SK-MEL-5 (cell line): ENCODE results near the gene RAX2. TPM values are rescaled to one million over a fixed set of nuclear protein-coding genes. Genes with fewer than 3 reads are reported as not detected.
"Not testable (repeated sequence)": the region's sequence is repeated elsewhere in the genome, so short reads cannot be mapped to it uniquely, and the experiment has no call there.

ENCODE experiments used
- DNase-seq: peaks from one replicate; pipeline ENCODE4 v3.0.0-alpha.2; 2016; ENCODE audit warnings: low read depth, low spot score
- in situ Hi-C: cut with HindIII; loops from 2 replicates; pipeline ENCODE4 v1.10.0; 2016; ENCODE audit warnings: low sequenced_read_pairs, high pct_unique_total_duplicates, low pct_unique_long_range_greater_than_20kb
- polyA plus RNA-seq, 2 experiments: library from polyadenylated mRNA; depleted of rRNA; stranded (reverse); fragments of >200 nt; gene quantifications; 2 replicates each; pipeline ENCODE4 v1.2.3, GENCODE V29; 2015
- total RNA-seq: library from RNA; depleted of rRNA; stranded (reverse); fragments of >200 nt; shearing (Covaris generic); gene quantifications from 2 replicates; pipeline ENCODE4 v1.2.3, GENCODE V29; 2014; rRNA removed

Gene RAX2
- not detected in 2 replicates for total RNA-seq
- not detected in 2 replicates for polyA plus RNA-seq (2015; cell fraction: cytosol; rRNA removed)
- polyA plus RNA-seq (2015; cell fraction: nucleus; rRNA removed): not detected in 2 replicates

GRCh38 chr19:3771906-3772455 lies at the start of gene RAX2:
Gene RAX2, minus strand, starts transcription at chr19:3772228. Its CDS starts 486 bp downstream, at chr19:3771742.
- DNase-seq: no peak

GRCh38 chr19:3821156-3821555 lies 49.1 kb upstream of the RAX2 start:
- in situ Hi-C loops: no loop called here
- DNase-seq: peak; percentile 48

More at GRCh38 chr19:3771906-3772455, at the start of gene RAX2:
- in situ Hi-C loops: no loop called here

GRCh38 chr19:3819989-3820388 lies 48.0 kb upstream of the RAX2 start:
- in situ Hi-C loops: no loop called here
- DNase-seq: no peak

GRCh38 chr19:3818918-3819317 lies 46.9 kb upstream of the RAX2 start:
- in situ Hi-C loops: no loop called here
- DNase-seq: no peak

- DNase-seq: no peak
- in situ Hi-C loops: no loop called here
Measured at GRCh38 chr19:3818466-3818865, 46.4 kb upstream of the RAX2 start.

GRCh38 chr19:3817761-3818160 lies 45.7 kb upstream of the RAX2 start:
- no peak for DNase-seq
- in situ Hi-C loops: no loop called here

GRCh38 chr19:3816566-3817218 lies 44.7 kb upstream of the RAX2 start:
- in situ Hi-C loops: no loop called here
- no peak for DNase-seq

GRCh38 chr19:3816148-3816547 lies 44.1 kb upstream of the RAX2 start:
- in situ Hi-C loops, DNase-seq: not testable (repeated sequence)

- no peak for DNase-seq
- in situ Hi-C loops: no loop called here
Measured at GRCh38 chr19:3814648-3815047, 42.6 kb upstream of the RAX2 start.

GRCh38 chr19:3813473-3814392 lies 41.7 kb upstream of the RAX2 start:
- DNase-seq: no peak
- in situ Hi-C loops: no loop called here

GRCh38 chr19:3810708-3811355 lies 38.8 kb upstream of the RAX2 start:
- no peak for DNase-seq
- in situ Hi-C loops: no loop called here

GRCh38 chr19:3809881-3810707 lies 38.1 kb upstream of the RAX2 start:
- in situ Hi-C loops: no loop called here
- no peak for DNase-seq

GRCh38 chr19:3808420-3809143 lies 36.6 kb upstream of the RAX2 start:
- in situ Hi-C loops: no loop called here
- DNase-seq: no peak

- in situ Hi-C loops: no loop called here
- DNase-seq: no peak
Measured at GRCh38 chr19:3807574-3808354, 35.7 kb upstream of the RAX2 start.

- in situ Hi-C loops: no loop called here
- no peak for DNase-seq
Measured at GRCh38 chr19:3807131-3807480, 35.1 kb upstream of the RAX2 start.

- in situ Hi-C loops: no loop called here
- DNase-seq: no peak
Measured at GRCh38 chr19:3805859-3806258, 33.8 kb upstream of the RAX2 start.
